ENCODE measurements around the gene TSPAN4. TPM values are rescaled to one million over a fixed set of nuclear protein-coding genes. Genes with fewer than 3 reads are reported as not detected.

TSPAN4 gene
- total and polyA plus RNA-seq, 9 of the 15 experiments (the other 6 are each of a cell fraction or from before 2014, with no cell fraction given) = 0.07 to 31.0 (median 15.7) TPM

GRCh38 chr11:796565-797295 lies 45.9 kb upstream of the TSPAN4 start (continued):
- peak in 1 of 3 experiments; percentile 7 for TF ChIP-seq YY1 (IDR thresholded peaks at IDR 0.05; ENCODE audit: borderline replicate concordance in 1 of 3, control insufficient read depth in 1 of 3, extremely low read depth in 1 of 3, insufficient read depth in 3 of 3, insufficient read length in 1 of 3, insufficient replicate concordance in 2 of 3, low read depth in 1 of 3, low read length in 2 of 3)
- no peak for TF ChIP-seq POLR2AphosphoS2 (IDR thresholded peaks at IDR 0.05; ENCODE audit: low read length)
- no peak for TF ChIP-seq FOXA3 (CRISPR knock-in tag; conservative IDR thresholded peaks at IDR 0.05 in 1 of 2, IDR thresholded peaks at IDR 0.05 in 1 of 2)
- no peak for TF ChIP-seq SMC3 (conservative IDR thresholded peaks at IDR 0.05; ENCODE audit: insufficient read depth, low read depth, low read length)
- no peak for TF ChIP-seq JUNB (CRISPR knock-in tag; conservative IDR thresholded peaks at IDR 0.05)
- no peak for TF ChIP-seq THRA (IDR thresholded peaks at IDR 0.05)
- TF ChIP-seq PPARD (CRISPR knock-in tag; IDR thresholded peaks at IDR 0.05) = no peak
- no peak for TF ChIP-seq ZNF140 (CRISPR knock-in tag; IDR thresholded peaks at IDR 0.05)
- TF ChIP-seq RB1 (IDR thresholded peaks at IDR 0.05; ENCODE audit: low read depth) = no peak
- TF ChIP-seq TCFL5 (CRISPR knock-in tag; conservative IDR thresholded peaks at IDR 0.05) = no peak
- TF ChIP-seq CTCF (IDR thresholded peaks at IDR 0.05 in 2 of 3, conservative IDR thresholded peaks at IDR 0.05 in 1 of 3; ENCODE audit: insufficient read depth in 2 of 3, low read depth in 1 of 3, low read length in 3 of 3) = no peak
- TF ChIP-seq MXD1 (CRISPR knock-in tag; IDR thresholded peaks at IDR 0.05; ENCODE audit: borderline replicate concordance, poor library complexity, severe bottlenecking) = no peak
- TF ChIP-seq ZNF644 (tag; IDR thresholded peaks at IDR 0.05; ENCODE audit: low read depth) = no peak

All from K562 (cell line).